Measurements from ENCODE around the gene RBM23. TPM values are rescaled to one million over a fixed set of nuclear protein-coding genes. Genes with fewer than 3 reads are reported as not detected.

RBM23 gene
- total RNA-seq, 4 donors from 2014 or later, result 64.5 to 104 (median 93.0) TPM

GRCh38 chr14:22850944-22851764 lies 67.8 kb downstream of the RBM23 start:
- Histone ChIP-seq H3K36me3 (peaks cover 10% of the 10 kb centered on the region), H3K27me3 (no peaks in the 10 kb centered on the region), H3K4me3 (peak overlapping the region; percentile 3), H3K9me3 (no peaks in the 10 kb centered on the region), H3K27ac (peak overlapping the region; percentile 87), H3K4me1 (peaks cover 71% of the 10 kb centered on the region)
- 62% methylated on average over 6 of the region's 9 CpGs for WGBS
- TF ChIP-seq CTCF (IDR thresholded peaks at IDR 0.05) (no peak), POLR2A (IDR thresholded peaks at IDR 0.05) (no peak), EP300 (IDR thresholded peaks at IDR 0.05) (no peak), POLR2AphosphoS5 (IDR thresholded peaks at IDR 0.05) (peak in 2 of 3 donors; percentile 67 to 79)
- peak; percentile 93 for DNase-seq (ENCODE audit: low spot score in 2 of 2)

- DNase-seq (ENCODE audit: low spot score in 2 of 2), result peak; percentile 89
- Histone ChIP-seq H3K4me1 (peaks cover 86% of the 10 kb centered on the region), H3K4me3 (peak overlapping the region; percentile 26), H3K27ac (peak overlapping the region; percentile 87), H3K27me3 (no peaks in the 10 kb centered on the region), H3K36me3 (peaks cover 28% of the 10 kb centered on the region), H3K9me3 (no peaks in the 10 kb centered on the region)
- TF ChIP-seq CTCF (IDR thresholded peaks at IDR 0.05), result no peak
- TF ChIP-seq POLR2AphosphoS5 (IDR thresholded peaks at IDR 0.05), result peak in 1 of 3 donors; percentile 26
- WGBS, result 34% methylated on average over 17 of the region's 19 CpGs
These were observed 69.6 kb downstream of the RBM23 start for GRCh38 chr14:22849212-22849819.

GRCh38 chr14:22848351-22849164 lies 70.4 kb downstream of the RBM23 start:
- H3K36me3 ChIP-seq, result peaks cover 36% of the 10 kb centered on the region
- peak; percentile 92 to 93 for DNase-seq (ENCODE audit: low spot score in 2 of 2)
- H3K4me1 ChIP-seq, result peaks cover 88% of the 10 kb centered on the region
- no peaks in the 10 kb centered on the region for H3K9me3 ChIP-seq
- no peak for TF ChIP-seq POLR2A (IDR thresholded peaks at IDR 0.05)
- peak in 1 of 3 donors; percentile 83 for TF ChIP-seq POLR2AphosphoS5 (IDR thresholded peaks at IDR 0.05)
- 13% methylated on average over 12 of the region's 12 CpGs for WGBS
- no peaks in the 10 kb centered on the region for H3K27me3 ChIP-seq
- H3K4me3 ChIP-seq, result peak overlapping the region; percentile 26
- H3K27ac ChIP-seq, result peak overlapping the region; percentile 87

- DNase-seq (ENCODE audit: low spot score in 2 of 2), result peak in 1 of 2 donors; percentile 66
- Histone ChIP-seq H3K36me3 (peaks cover 43% of the 10 kb centered on the region), H3K9me3 (no peaks in the 10 kb centered on the region), H3K4me1 (peaks cover 86% of the 10 kb centered on the region), H3K27me3 (no peaks in the 10 kb centered on the region), H3K4me3 (peak overlapping the region; percentile 13), H3K27ac (peak overlapping the region; percentile 87)
- WGBS, result 28% methylated on average over 12 of the region's 14 CpGs
- no peak for TF ChIP-seq EP300 (IDR thresholded peaks at IDR 0.05)
- TF ChIP-seq CTCF (IDR thresholded peaks at IDR 0.05), result no peak
- no peak for TF ChIP-seq POLR2A (IDR thresholded peaks at IDR 0.05)
- TF ChIP-seq POLR2AphosphoS5 (IDR thresholded peaks at IDR 0.05), result no peak
These were observed 71.1 kb downstream of the RBM23 start for GRCh38 chr14:22847661-22848341.

GRCh38 chr14:22846811-22847307 lies 72.1 kb downstream of the RBM23 start:
- 71% methylated on average over 11 of the region's 11 CpGs for WGBS

More at GRCh38 chr14:22846811-22847307, 72.1 kb downstream of the RBM23 start:
- peak in 1 of 2 donors; percentile 62 for DNase-seq (ENCODE audit: low spot score in 2 of 2)
- Histone ChIP-seq H3K27ac (peak overlapping the region; percentile 87), H3K4me1 (peaks cover 89% of the 10 kb centered on the region), H3K4me3 (peak overlapping the region; percentile 6), H3K36me3 (peaks cover 52% of the 10 kb centered on the region), H3K27me3 (no peaks in the 10 kb centered on the region), H3K9me3 (no peaks in the 10 kb centered on the region)
- TF ChIP-seq CTCF (IDR thresholded peaks at IDR 0.05), result no peak
- TF ChIP-seq EP300 (IDR thresholded peaks at IDR 0.05), result no peak
- TF ChIP-seq POLR2A (IDR thresholded peaks at IDR 0.05), result no peak
- TF ChIP-seq POLR2AphosphoS5 (IDR thresholded peaks at IDR 0.05), result no peak
